Endothelial cell of umbilical vein (primary cell): ENCODE results near the gene AFAP1L2. TPM values are rescaled to one million over a fixed set of nuclear protein-coding genes. Genes with fewer than 3 reads are reported as not detected.

Experiments used
- BruUV-seq: library from RNA; stranded (reverse); fragments of 400-500 nt; replicated peaks from 2 replicates; lab custom pipeline; 2021; lab: Mats Ljungman, UMichigan
- CTCF ChIA-PET: fragments of 300-600, 350-600 bp; sonication (Branson Sonifier 250); formaldehyde crosslinking; loops from one replicate; lab custom pipeline; 2021; ENCODE audit warnings: antibody characterized with exemption, inconsistent platforms; lab: Charles Lee
- POLR2A ChIA-PET: fragments of 300-600, 350-600 bp; sonication (Branson Sonifier 250); formaldehyde crosslinking; loops from one replicate; lab custom pipeline; 2021; ENCODE audit warnings: antibody characterized with exemption, inconsistent platforms; lab: Charles Lee
- DNase-seq: peaks from one replicate; pipeline ENCODE4 v3.0.0-alpha.2; 2011; ENCODE audit warnings: low read depth, low spot score
- FAIRE-seq: peaks from 2 replicates; lab custom pipeline; 2011; peaks lifted over from hg19 to GRCh38; lab: Jason Lieb, UNC
- H2AFZ ChIP-seq: 2 replicates; pipeline ENCODE4 v1.6.0; 2012; ENCODE audit warnings: low read depth, low read length, control low read depth, inconsistent platforms
- H3K27ac ChIP-seq: 2 replicates; pipeline ENCODE4 v1.5.1; 2011; ENCODE audit warnings: low read depth, mild to moderate bottlenecking, control low read depth, low read length, moderate library complexity; ENCODE audit not compliant: insufficient read depth
- H3K27me3 ChIP-seq, 2 experiments: 2 replicates each; pipeline versions ENCODE4 v1.6.0 to v1.6.1; 2011; ENCODE audit warnings: low read length in 2 of 2, mixed read lengths in 1 of 2; ENCODE audit not compliant: control insufficient read depth in 2 of 2, insufficient read depth in 2 of 2
- H3K36me3 ChIP-seq, 2 experiments: 2 replicates in 1 of 2; 3 replicates in 1 of 2; pipeline ENCODE4 v1.5.1; 2011; ENCODE audit warnings: low read length in 2 of 2, mild to moderate bottlenecking in 1 of 2, moderate library complexity in 1 of 2; ENCODE audit not compliant: control insufficient read depth in 2 of 2, insufficient read depth in 2 of 2; ENCODE audit errors: extremely low read depth in 1 of 2
- H3K4me1 ChIP-seq: 3 replicates; pipeline ENCODE4 v1.5.1; 2011; ENCODE audit warnings: mild to moderate bottlenecking, low read length; ENCODE audit not compliant: control insufficient read depth, insufficient read depth; ENCODE audit errors: extremely low read depth
- H3K4me2 ChIP-seq: 2 replicates; pipeline ENCODE4 v1.6.1; 2011; ENCODE audit warnings: low read length, control low read depth, mixed read lengths; ENCODE audit not compliant: insufficient read depth
- H3K4me3 ChIP-seq, 3 experiments: fragments of 200-600 bp in 1 of 3; sonication (generic), shearing (Covaris generic) in 1 of 3; replicated peaks in 1 of 3; 2 replicates each; pipeline ENCODE4 v1.5.1; 2011 to 2016; ENCODE audit warnings: control low read depth in 3 of 3, low read length in 3 of 3, mild to moderate bottlenecking in 2 of 3, inconsistent platforms in 1 of 3, low read depth in 1 of 3, moderate library complexity in 1 of 3; ENCODE audit not compliant: insufficient read depth in 1 of 3
- H3K79me2 ChIP-seq: 2 replicates; pipeline ENCODE4 v1.6.0; 2012; ENCODE audit warnings: low read length, inconsistent platforms; ENCODE audit not compliant: control insufficient read depth, insufficient read depth
- H3K9ac ChIP-seq: replicated peaks from 2 replicates; pipeline ENCODE3; 2011; ENCODE audit warnings: low read length, control low read depth; ENCODE audit not compliant: insufficient read depth; ENCODE audit errors: extremely low read depth
- H3K9me1 ChIP-seq: replicated peaks from 3 replicates; pipeline ENCODE4 v1.6.0; 2011; ENCODE audit warnings: mild to moderate bottlenecking, low read length; ENCODE audit not compliant: control insufficient read depth, insufficient read depth; ENCODE audit errors: extremely low read depth
- H3K9me3 ChIP-seq: replicated peaks from 2 replicates; pipeline ENCODE4 v1.5.1; 2012; ENCODE audit warnings: low read length, inconsistent platforms; ENCODE audit not compliant: control insufficient read depth, insufficient read depth
- H4K20me1 ChIP-seq: replicated peaks from 2 replicates; pipeline ENCODE3; 2011; ENCODE audit warnings: mild to moderate bottlenecking, low read length; ENCODE audit not compliant: control insufficient read depth, insufficient read depth; ENCODE audit errors: extremely low read depth
- CTCF ChIP-seq, 2 donors: IDR thresholded peaks; 1 replicate in 1 of 2; 2 replicates in 1 of 2; pipeline ENCODE4 v1.5.1; 2011; ENCODE audit warnings: low read length in 2 of 2, mild to moderate bottlenecking in 2 of 2, moderate library complexity in 2 of 2, control low read depth in 1 of 2, inconsistent platforms in 1 of 2, low read depth in 1 of 2; ENCODE audit not compliant: insufficient read depth in 1 of 2; ENCODE audit errors: extremely low read depth in 1 of 2
- EZH2 ChIP-seq: IDR thresholded peaks from 2 replicates; pipeline ENCODE4 v1.6.1; 2012; ENCODE audit warnings: borderline replicate concordance, low read depth, mild to moderate bottlenecking, moderate library complexity, low read length, inconsistent platforms; ENCODE audit not compliant: severe bottlenecking
- FOS ChIP-seq: IDR thresholded peaks from 2 replicates; pipeline ENCODE4 v1.6.1; 2011; ENCODE audit warnings: mild to moderate bottlenecking, low read length, moderate library complexity, borderline replicate concordance; ENCODE audit not compliant: insufficient read depth
- GATA2 ChIP-seq: IDR thresholded peaks from 2 replicates; pipeline ENCODE4 v1.7.0; 2011; ENCODE audit warnings: low read depth, mild to moderate bottlenecking, moderate library complexity, mixed read lengths, low read length; ENCODE audit not compliant: insufficient read length, insufficient read depth
- JUN ChIP-seq: IDR thresholded peaks from 2 replicates; pipeline ENCODE4 v1.6.1; 2011; ENCODE audit warnings: borderline replicate concordance, low read depth; ENCODE audit not compliant: insufficient read length, insufficient read depth
- MAX ChIP-seq: IDR thresholded peaks from 2 replicates; pipeline ENCODE4 v1.6.1; 2011; ENCODE audit not compliant: insufficient read depth, insufficient read length
- MYC ChIP-seq: IDR thresholded peaks from one replicate; pipeline ENCODE4 v1.6.1; 2011; ENCODE audit warnings: mild to moderate bottlenecking, low read depth, low read length
- POLR2A ChIP-seq: IDR thresholded peaks from 2 replicates; pipeline ENCODE4 v1.6.1; 2012; ENCODE audit warnings: low read depth, mild to moderate bottlenecking, control low read depth, low read length
- POLR2AphosphoS5 ChIP-seq: IDR thresholded peaks from 2 replicates; pipeline ENCODE4 v1.6.1; 2012; ENCODE audit warnings: low read depth, mild to moderate bottlenecking, control low read depth, low read length, moderate library complexity; ENCODE audit not compliant: insufficient read depth
- dilution Hi-C: fragments of 300-500 bp; cut with MboI; formaldehyde crosslinking; loops from one replicate; pipeline ENCODE4 v1.15.0; 2019; ENCODE audit warnings: low sequenced_read_pairs; ENCODE audit not compliant: extremely low pct_ligation_motif_present
- intact Hi-C: fragments of 100-400 bp; cut with micrococcal nuclease; formaldehyde crosslinking; loops from one replicate; pipeline ENCODE4 v1.10.0; 2022
- polyA plus RNA-seq, 4 experiments: library from polyadenylated mRNA; depleted of rRNA in 3 of 4; stranded (reverse) in 3 of 4; unstranded in 1 of 4; fragments of >200 nt; gene quantifications; 2 replicates each; pipeline versions ENCODE4 v1.2.1 to v1.2.3, GENCODE V29; 2011 to 2012; ENCODE audit warnings: missing spikeins in 1 of 4
- total RNA-seq: library from RNA; stranded (reverse); gene quantifications from 2 replicates; pipeline ENCODE4 v1.2.3, GENCODE V29; 2021

The AFAP1L2 gene
- total and polyA plus RNA-seq, 2 donors (not counting 3 experiments of a cell fraction or from before 2014, with no cell fraction given), result 0.90 to 4.1 TPM

- no peak for FAIRE-seq
Measured at GRCh38 chr10:114315566-114316420, 88.5 kb downstream of the AFAP1L2 start.

More at GRCh38 chr10:114315566-114316420, 88.5 kb downstream of the AFAP1L2 start:
- Histone ChIP-seq H2AFZ (no peak overlapping the region), H3K4me3 (no peak overlapping the region), H3K27me3 (peaks cover 0 to 7% of the 10 kb centered on the region in 2 experiments), H3K79me2 (no peaks in the 10 kb centered on the region), H3K4me1 (no peaks in the 10 kb centered on the region), H3K9me3 (no peaks in the 10 kb centered on the region), H3K9me1 (no peaks in the 10 kb centered on the region), H4K20me1 (no peaks in the 10 kb centered on the region), H3K36me3 (no peaks in the 10 kb centered on the region), H3K27ac (no peak overlapping the region), H3K9ac (no peak overlapping the region), H3K4me2 (no peak overlapping the region)
- POLR2A ChIA-PET, result no interaction called here
- intact Hi-C loops, result no loop called here
- BruUV-seq, result no TSS peak
- dilution Hi-C loops, result no loop called here
- TF ChIP-seq POLR2A (no peak), JUN (no peak), POLR2AphosphoS5 (no peak), GATA2 (no peak), FOS (no peak), MYC (no peak), MAX (no peak), CTCF (IDR thresholded peaks at IDR 0.05; ENCODE audit: extremely low read depth in 1 of 2, insufficient read depth in 1 of 2, low read depth in 1 of 2, low read length in 2 of 2) (no peak), EZH2 (no peak)
- no peak for DNase-seq
- CTCF ChIA-PET, result interaction anchor here (1.5 kb wide), 1 partner anchor 12 kb away, joined by 7 read pairs; no protein-coding TSS in a partner anchor
